ENCODE measurements around the gene TMEM174.

DNA sequence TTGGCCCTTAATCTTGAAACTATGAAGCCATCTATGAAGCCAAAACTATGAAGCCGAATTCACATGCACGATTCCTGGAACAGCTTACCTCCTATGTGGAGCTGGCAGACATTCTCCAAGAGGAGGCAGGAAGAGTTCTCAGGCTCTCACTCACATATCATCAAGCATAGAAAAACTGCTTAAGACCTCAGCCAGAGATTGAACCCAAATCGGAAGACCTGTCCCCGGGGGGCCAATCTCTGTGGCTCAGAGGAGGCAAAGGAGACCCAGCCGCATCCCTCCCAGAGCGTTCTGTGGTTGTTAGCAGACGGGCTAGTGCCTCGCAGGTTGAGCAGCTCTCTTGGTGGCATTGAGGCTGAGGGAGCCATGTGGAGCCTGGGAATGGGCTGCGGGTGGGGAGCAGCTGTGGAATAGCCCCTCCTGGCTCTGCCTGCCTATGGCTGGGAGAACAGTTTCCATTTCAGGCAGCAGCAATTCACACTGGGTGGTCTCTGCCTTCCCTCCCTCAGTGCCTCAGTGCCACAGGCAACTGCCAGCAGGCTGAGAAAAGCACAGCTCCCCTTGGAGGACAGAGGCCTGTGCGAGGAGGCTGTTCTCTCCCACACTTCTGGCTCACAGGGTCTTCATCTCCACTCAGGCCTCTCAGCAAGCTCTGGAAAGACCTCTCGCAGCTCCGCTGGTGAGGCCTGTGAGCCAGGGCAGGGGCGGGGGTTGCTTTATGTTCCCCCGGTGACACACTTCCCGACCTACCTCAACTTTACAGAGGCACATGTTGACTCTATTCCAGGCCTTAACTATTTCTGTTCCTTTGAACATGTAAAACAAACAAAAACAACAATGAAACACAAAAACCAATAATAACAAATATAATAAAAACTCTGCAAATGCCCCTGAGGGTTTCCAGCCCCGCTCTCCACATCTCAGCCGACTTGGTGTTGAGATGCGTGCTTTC, 17.4 kb upstream of the TMEM174 start:
- TF ChIP-seq EP300 (IDR thresholded peaks at IDR 0.05; ENCODE audit: borderline replicate concordance) = no peak
- TF ChIP-seq TAF1 (IDR thresholded peaks at IDR 0.05; ENCODE audit: low read depth) = no peak
- no peak for TF ChIP-seq TEAD4 (IDR thresholded peaks at IDR 0.05)
- no peak for TF ChIP-seq CEBPB (IDR thresholded peaks at IDR 0.05)
- no peak for TF ChIP-seq YY1 (IDR thresholded peaks at IDR 0.05; ENCODE audit: low read depth)
- TF ChIP-seq, protein P1, sequence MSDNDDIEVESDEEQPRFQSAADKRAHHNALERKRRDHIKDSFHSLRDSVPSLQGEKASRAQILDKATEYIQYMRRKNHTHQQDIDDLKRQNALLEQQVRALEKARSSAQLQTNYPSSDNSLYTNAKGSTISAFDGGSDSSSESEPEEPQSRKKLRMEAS (IDR thresholded peaks at IDR 0.05) = no peak
- TF ChIP-seq EGR1 (IDR thresholded peaks at IDR 0.05) = no peak
- no peak for TF ChIP-seq RAD21 (IDR thresholded peaks at IDR 0.05; ENCODE audit: low read depth)
- no peak for TF ChIP-seq CREB1 (IDR thresholded peaks at IDR 0.05; ENCODE audit: low read depth)

All from Ishikawa (cell line).